HG02970 (cell line): ENCODE measurements around the gene TRMO.
"Not testable (repeated sequence)": the region's sequence is repeated elsewhere in the genome, so short reads cannot be mapped to it uniquely, and the experiment has no call there.

Experiments
- ATAC-seq: cut with Tn5 transposase; IDR thresholded peaks from one replicate; pipeline ENCODE4 v1.9.1; 2021; ENCODE audit warnings: mild to moderate bottlenecking, moderate library complexity, moderate number of reproducible peaks; ENCODE audit not compliant: unreplicated experiment, low FRiP score

The TRMO gene, protein sequence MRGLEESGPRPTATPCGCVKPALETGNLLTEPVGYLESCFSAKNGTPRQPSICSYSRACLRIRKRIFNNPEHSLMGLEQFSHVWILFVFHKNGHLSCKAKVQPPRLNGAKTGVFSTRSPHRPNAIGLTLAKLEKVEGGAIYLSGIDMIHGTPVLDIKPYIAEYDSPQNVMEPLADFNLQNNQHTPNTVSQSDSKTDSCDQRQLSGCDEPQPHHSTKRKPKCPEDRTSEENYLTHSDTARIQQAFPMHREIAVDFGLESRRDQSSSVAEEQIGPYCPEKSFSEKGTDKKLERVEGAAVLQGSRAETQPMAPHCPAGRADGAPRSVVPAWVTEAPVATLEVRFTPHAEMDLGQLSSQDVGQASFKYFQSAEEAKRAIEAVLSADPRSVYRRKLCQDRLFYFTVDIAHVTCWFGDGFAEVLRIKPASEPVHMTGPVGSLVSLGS

DNA sequence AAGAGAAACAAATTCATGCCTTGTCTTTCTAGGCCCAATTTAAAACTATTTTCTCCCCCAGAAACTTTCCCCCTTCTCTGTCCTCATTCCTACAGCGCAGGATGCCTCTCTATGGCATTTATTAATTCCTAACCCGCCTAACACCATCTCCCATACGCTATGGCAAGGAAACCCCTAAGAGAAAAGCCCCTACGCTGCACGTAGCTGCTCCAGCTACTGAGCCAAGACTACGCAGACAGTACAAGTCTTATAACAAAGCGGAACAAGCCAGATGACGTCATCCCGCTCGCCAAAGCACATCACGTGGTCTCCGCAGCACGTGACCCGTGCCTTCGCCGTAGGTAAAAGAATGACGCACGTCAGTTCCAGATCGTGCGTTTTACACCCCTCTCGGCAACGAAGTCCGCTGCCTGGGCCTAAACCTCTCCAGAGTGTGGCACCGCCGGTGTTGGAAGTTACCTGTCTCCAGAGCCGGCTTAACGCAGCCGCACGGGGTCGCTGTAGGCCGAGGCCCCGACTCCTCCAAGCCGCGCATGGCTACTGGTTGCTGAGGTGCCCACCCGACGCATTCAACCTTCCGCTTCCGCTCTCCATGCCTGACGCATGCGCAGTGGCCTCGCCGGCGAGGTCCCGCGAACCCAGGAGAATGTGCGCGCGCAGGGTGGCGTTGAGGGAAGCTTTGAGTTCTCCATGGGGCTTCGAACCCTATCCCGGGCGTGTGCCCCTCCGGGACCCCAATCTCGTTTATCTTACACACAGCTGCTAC is at the start of gene TRMO:
Gene TRMO (minus strand): TSS at position 542 of the 766 bp plus-strand sequence. CDS start 7 bp downstream, at position 535.
- ATAC-seq, result peak; percentile 86

DNA sequence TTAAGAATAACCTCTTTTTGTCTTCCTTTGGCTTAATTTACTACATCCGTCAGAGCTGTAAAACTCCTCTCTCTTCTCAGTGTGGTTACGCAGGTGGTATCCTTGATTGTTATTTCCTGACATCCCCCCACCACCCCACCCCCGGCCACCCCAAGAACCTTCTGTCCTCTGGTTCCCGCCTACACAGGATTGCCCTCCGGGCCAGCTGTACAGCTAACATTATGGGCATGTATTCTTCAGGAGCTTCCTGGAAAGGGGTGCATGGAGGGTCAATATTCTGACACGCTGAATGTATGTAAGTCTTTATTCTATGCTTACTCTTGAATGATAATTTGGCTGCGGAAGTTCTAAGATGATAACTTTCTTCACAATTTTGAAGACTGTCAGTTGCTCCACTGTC is 47.9 kb upstream of the TRMO start:
- no peak for ATAC-seq

DNA sequence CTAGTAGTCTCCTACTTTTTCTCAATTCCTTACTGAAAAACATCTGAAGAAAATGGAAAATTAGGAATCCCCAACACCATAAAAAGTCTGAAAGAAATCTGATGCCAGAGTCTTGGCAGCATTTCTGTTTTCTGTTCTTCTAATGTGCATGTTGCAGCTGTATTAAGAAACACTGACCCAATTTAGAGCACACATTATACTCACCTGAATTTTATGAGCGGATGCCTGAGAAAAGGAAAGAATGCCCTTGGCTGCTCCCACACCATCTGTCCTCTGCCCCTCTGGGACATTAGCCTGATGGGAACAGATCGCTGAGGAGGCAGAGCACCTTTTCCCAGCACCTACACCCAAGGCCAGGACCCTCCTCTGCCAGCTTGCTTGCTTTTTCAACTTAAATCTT is 46.7 kb upstream of the TRMO start:
- ATAC-seq, result no peak

DNA sequence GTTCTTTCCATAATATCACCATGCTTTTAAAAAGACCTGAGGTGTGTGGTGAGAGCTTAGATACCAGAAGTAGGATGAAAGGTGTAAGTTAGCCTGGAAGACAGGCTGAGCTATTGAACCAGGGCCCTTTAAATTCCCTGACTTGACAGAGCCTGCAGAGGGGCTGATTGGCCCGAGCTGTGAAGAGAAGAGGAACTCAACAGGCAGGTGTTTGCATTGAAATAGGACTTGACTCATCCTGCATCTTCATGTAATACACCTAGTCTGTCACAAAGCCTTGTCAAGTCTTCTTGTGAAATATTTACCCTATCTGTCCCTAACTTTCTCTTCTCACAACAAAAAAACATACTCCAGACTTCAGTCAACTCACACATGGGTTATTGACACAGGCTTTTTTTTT is 44.2 kb upstream of the TRMO start:
- ATAC-seq, result no peak

DNA sequence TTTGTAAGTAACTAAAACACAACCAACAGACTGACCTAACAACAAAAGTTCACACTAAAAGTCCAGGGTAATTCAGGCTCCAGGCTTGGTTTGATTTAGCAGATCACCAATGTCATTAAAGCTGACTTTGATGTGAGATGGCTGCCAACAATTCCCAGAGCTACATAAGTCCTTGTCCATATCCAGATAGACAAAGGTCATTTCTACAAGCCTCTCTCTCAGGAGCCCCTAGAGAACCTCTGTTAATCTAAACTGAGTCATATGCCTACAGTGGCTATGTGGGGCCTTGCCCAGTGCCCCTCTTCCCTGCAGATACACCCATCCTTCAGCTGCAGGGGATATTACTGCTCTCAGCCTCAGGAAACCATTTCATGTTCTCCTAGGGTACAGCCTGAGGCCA is 42.6 kb upstream of the TRMO start:
- no peak for ATAC-seq

DNA sequence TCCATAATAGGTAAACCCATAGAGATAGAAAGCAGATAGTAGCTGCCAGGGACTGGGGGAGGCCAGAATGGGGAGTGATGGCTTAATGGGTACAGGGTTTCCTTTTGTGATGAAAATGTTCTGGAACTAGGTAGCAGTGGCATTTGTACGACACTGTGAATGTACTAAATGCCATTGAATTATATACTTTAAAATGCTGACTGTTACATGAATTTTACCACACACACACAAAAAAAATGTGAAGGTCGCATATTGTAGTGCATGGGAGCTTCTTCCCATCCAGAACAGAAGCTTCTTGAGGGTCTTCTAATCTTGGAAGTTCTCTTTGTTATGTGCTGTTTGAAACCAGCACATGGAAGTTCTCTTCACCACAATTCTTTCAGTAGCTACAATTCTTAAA is 40.9 kb upstream of the TRMO start:
- ATAC-seq, result no peak

DNA sequence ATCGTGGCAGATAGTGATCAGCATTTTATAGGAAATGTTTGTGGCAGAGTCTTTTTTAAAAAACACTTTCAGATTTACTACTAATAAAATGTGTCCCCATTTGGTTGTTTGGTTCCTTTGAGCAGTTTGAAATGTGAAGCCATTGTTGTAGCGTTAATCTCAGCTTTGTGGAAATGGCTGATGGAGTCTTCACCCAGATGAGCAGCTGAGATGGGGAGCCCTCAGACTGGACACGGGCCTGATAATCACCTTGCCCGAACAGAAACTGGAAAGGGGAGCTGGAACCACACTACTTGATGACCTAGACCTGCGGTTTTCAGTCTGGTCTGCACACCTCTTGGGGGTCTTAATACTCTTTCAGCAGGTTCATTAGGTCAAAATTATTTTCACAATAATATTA is 40.3 kb upstream of the TRMO start:
- no peak for ATAC-seq

DNA sequence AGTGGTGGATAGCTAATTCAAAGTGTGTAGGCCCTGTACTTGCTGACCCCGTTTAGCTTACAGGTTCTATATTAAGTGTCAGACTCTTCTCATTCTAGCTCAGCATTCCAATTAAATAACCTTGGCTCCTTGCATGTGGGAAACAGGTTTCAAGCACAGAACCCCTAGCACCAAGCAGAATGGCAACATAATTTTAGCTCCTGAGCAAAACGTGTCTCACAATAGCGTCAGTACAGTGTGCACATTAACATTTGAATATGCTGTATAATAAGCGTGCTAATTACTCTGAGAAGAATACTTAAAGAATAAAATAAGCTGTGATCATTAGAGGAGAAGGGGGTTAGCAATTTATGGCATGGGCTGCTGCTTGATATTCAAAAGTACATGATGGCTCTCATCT is 39.8 kb upstream of the TRMO start:
- no peak for ATAC-seq

DNA sequence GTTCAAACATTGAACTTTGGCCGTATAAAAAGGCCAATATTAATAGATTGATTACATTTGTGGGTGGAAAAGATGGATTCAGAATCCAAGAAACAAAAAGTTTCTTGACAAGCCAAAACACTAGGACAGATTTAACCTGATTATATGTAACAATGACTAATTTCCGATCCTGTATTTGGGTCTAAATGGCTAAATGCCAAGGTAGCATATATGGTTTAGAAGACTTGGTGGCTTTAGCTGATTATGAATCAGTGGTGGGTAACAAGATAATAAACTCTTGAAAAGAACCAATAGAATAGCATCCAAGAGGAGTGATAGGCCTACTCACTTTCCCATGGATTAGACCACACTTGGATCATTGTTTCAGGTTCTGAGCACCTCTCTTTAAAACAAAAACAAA is 39.1 kb upstream of the TRMO start:
- no peak for ATAC-seq

DNA sequence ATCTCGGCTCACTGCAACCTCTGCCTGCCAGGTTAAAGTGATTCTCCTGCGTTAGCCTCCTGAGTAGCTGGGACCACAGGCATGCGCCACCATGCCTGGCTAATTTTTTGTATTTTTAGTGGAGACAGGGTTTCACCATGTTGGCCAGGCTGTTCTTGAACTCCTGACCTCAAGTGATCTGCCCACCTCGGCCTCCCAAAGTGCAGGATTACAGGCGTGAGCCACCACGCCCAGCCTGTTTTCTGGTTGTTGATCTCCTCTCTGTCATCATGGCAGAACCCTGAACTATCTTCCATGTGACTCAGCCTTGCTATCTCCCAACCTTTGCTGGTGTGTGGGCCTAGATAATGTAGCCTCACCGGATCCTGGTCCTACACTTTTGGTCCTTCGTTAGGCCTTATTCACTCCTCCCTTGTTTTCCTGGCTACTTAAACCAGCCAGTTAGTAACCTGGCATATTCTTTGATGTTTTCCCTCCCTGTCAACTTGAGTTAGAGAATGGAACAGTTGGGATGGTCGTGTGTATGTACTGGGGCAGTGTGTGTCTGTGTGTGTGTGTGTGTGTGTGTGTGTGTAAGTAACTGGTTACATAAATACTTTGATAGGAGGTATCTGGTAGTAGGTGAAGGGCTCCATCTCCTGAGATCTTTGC is 38.5 kb upstream of the TRMO start:
- ATAC-seq, result not testable (repeated sequence)

DNA sequence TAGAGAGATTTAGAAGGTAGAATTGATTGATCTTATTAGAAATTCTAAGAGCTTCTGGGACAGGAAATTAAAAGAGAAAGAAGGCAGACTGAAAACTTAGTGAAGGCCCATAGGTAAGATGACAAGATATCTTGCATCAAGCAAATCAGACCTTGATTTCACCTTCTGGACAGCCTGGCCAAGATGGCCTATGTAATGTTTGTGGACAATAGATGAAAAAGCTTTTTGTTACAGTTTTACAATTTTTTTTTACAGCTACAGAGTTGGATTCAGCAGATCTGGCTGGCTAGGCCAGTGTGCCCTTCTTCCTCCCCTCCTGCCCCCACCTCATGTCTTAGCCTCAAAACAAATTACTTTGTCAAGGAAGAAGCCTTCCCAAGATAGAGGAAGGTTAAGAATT is 37.3 kb upstream of the TRMO start:
- no peak for ATAC-seq

DNA sequence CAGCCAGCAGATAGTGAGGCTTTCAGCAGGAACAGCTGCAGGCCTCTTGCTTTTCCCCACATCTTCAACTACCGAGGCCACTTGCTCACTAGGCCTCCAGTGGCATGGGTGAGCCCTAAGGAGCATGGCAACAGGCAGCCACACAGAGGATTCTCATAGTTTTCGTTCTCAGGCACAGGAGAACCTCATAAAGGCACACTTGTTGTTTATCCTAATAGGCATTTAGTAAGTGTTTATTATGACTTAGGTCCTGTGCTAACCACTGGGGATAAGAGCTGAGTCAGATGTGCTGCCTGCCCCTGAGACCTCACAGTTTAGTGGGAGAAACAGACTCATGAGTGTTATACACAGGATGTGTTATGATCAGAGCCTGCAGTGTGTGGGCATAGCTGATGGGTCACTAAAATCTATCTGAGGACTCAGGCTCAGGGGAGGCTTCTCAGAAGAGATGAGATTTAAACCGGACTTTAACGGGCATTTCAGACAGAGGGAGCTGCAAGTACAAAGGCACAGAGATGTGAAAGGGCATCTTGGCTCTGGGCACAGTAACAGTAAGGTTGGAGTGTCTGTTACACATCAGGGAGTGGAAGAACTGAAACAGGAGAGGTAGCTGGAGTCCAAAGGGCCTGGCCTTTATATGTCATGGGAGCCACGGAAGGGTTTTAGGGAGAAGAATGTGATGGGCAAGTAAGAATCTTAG is 36.7 kb upstream of the TRMO start:
- ATAC-seq, result no peak

DNA sequence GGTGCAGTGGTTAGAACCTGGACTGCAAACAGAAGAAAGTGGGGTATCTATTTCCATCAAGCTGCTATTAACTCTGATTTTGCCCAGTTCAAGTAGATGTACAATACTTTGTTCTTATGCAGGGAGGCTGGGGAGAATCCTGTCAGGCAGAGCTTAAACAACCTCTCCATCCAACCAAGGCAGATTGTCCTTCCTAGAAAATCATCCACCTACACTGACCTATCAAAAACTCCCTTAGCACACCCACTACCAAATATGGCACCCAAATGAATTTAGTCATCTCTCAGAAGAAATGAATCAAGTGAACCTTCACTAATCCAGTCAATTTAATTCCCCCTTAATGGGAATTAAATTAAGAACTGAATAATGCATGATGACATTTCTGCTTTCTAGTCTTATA is 34.0 kb upstream of the TRMO start:
- ATAC-seq, result no peak

DNA sequence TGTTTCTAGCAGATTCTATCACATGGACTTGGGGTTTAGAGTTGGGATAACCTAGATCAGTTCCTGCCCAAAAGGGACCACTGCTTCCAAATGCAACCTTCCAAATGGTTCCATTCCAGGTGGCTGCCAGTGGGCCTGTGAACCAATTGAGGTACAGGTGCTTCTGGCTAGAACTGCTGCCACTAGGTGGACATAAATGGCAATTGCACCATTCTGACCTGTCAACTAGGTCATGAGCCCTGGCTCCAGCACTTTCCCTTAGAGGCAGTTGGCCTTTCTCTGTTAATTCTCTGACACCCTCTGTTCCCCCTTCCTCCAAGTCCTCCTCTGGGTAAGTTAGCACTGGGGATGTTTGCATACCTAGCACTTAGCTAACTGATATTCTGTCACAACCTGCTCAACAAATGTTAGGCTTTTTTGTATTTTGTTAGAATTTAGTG is 32.3 kb upstream of the TRMO start:
- no peak for ATAC-seq

DNA sequence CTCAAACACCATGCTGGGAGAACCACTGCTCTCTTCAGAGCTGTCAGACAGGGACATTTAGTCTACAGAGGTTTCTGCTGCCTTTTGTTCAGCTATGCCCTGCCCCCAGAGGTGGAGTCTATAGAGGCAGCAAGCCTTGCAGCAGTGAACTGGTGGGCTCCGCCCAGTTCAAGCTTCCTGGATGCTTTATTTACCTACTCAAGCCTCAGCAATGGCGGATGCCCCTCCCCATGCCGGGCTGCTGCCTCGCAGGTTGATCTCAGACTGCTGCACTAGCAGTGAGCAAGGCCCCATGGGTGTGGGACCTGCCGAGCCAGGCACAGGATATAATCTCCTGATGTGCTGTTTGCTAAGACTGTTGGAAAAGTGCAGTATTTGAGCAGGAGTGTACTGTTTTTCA is 28.6 kb upstream of the TRMO start:
- ATAC-seq, result not testable (repeated sequence)

DNA sequence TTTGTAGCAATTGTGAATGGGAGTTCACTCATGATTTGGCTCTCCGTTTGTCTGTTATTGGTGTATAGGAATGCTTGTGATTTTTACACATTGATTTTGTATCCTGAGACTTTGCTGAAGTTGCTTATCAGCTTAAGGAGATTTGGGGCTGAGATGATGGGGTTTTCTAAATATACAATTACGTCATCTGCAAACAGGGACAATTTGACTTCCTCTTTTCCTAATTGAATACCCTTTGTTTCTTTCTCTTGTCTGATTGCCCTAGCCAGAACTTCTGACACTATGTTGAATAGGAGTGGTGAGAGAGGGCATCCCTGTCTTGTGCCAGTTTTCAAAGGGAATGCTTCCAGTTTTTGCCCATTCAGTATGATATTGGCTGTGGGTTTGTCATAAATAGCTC is 24.8 kb upstream of the TRMO start:
- ATAC-seq, result not testable (repeated sequence)

DNA sequence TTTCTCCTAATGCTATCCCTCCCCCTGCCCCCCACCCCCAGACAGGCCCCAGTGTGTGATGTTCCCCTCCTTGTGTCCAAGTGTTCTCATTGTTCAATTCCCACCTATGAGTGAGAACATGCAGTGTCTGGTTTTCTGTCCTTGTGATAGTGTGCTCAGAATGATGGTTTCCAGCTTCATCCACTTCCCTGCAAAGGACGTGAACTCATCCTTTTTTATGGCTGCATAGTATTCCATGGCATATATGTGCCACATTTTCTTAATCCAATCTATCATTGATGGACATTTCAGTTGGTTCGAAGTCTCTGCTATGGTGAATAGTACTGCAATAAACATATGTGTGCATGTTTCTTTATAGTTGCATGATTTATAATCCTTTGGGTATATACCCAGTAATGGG is 23.2 kb upstream of the TRMO start:
- ATAC-seq, result not testable (repeated sequence)

DNA sequence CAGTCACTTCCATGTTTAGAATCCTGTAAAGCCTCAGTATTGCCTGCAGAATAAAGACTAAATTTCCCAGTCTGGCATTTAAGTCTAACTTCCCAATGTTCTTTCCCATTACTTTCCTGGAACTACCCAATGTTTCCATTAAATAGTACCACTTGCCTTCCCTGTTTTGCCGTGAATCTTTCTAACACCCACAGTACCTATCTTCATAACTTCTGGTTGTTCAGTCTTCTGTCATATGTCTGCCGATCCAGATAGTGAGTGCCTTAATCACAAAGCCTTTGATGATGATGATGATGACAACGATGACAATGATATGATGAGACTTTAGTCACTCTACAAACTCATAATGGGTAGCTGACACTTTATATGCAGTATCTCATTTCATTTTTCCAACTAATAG is 22.3 kb upstream of the TRMO start:
- no peak for ATAC-seq

DNA sequence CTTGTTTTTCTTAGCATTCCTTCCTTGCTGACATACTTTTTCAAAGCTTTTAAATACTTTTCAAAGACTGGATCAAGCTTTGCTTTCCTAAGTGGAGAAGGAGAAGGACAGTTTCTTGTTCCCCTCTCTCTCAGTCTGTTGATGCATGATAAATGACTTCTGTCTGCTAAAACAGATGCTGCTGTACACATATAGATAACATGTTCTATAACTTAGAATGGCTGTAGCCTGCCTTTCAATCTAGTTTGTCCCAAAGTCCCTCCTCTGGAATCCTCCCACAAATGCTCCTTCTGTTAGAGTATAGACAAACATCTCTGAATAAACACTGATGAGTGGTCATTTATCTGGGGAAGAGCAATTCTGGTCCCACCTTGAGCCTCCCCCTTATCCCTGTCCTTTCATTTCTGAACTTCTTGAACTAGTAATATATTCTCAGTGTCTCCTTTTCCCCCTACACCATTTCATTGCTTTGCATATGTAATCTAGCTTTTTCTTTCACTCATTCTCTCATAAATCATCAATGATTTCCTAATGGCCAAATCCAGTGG is 21.1 kb upstream of the TRMO start:
- no peak for ATAC-seq

DNA sequence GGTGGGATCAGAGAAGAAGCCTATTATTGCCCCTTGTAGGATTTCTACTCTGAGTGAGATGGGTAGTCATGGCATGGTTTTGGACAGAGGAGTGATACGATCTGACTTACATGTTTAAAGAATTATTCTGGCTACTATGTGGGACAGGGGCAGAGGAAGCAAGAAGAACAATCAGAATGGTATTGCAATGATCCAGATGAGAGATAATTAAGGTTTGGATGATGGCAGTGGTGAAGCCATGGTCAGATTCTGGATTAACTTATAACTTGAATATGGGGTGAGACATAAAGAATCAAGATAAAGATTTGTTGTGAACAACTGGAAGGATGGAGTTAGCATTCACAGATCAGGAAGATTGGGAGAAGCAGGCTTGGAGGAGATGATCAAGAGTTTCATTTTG is 19.0 kb upstream of the TRMO start:
- ATAC-seq, result no peak
